ENCODE data around the gene RRP15.

GRCh38 chr1:218259339-218259738 lies 25.8 kb upstream of the RRP15 start:
- TF ChIP-seq SIN3A (IDR thresholded peaks at IDR 0.05; ENCODE audit: borderline replicate concordance, insufficient read depth, low read depth, low read length): no peak
- TF ChIP-seq CTCF (IDR thresholded peaks at IDR 0.05): no peak

All from Panc1 (cell line).